Loucy (cell line): Measurements from ENCODE around the gene CLASP1.

Source experiments
- H2AFZ ChIP-seq: fragments of 200-600 bp; sonication (generic); 2 replicates; pipeline ENCODE4 v1.6.0; 2016; ENCODE audit warnings: antibody characterized with exemption, mild to moderate bottlenecking, low read length, moderate library complexity
- H3F3A ChIP-seq: fragments of 200-600 bp; 2 replicates; pipeline ENCODE4 v1.6.0; 2016; ENCODE audit warnings: antibody characterized with exemption, low read depth, mild to moderate bottlenecking
- H3K27me3 ChIP-seq: fragments of 200-600 bp; sonication (generic); 2 replicates; pipeline ENCODE4 v1.6.1; 2014; ENCODE audit warnings: low read length, mild to moderate bottlenecking; ENCODE audit not compliant: insufficient read depth, poor library complexity, severe bottlenecking
- H3K36me3 ChIP-seq: fragments of 200-600 bp; sonication (generic); 2 replicates; pipeline ENCODE4 v1.6.1; 2016; ENCODE audit warnings: low read length; ENCODE audit not compliant: insufficient read depth
- H3K4me1 ChIP-seq: fragments of 200-600 bp; sonication (generic); 2 replicates; pipeline ENCODE4 v1.5.1; 2014; ENCODE audit warnings: low read length, mild to moderate bottlenecking; ENCODE audit not compliant: insufficient read depth, poor library complexity, severe bottlenecking
- H3K4me2 ChIP-seq: fragments of 200-600 bp; sonication (generic); 2 replicates; pipeline ENCODE4 v1.6.0; 2014; ENCODE audit warnings: antibody characterized with exemption, low read length, low read depth, mild to moderate bottlenecking; ENCODE audit not compliant: poor library complexity, severe bottlenecking
- H3K4me3 ChIP-seq: fragments of 200-600 bp; sonication (generic); 2 replicates; pipeline ENCODE4 v1.5.1; 2014; ENCODE audit warnings: low read length, mild to moderate bottlenecking, mixed read lengths; ENCODE audit not compliant: poor library complexity, severe bottlenecking
- H3K79me2 ChIP-seq: fragments of 200-600 bp; sonication (generic); 2 replicates; pipeline ENCODE4 v1.6.1; 2014; ENCODE audit warnings: low read length; ENCODE audit not compliant: insufficient read depth
- H3K9ac ChIP-seq: fragments of 200-600 bp; sonication (generic); 2 replicates; pipeline ENCODE4 v1.6.0; 2014; ENCODE audit warnings: mild to moderate bottlenecking, low read depth, low read length, moderate library complexity; ENCODE audit not compliant: poor library complexity, severe bottlenecking
- H3K9me2 ChIP-seq: fragments of 200-600 bp; sonication (generic); replicated peaks from 2 replicates; pipeline ENCODE4 v1.6.1; 2016; ENCODE audit warnings: low read depth, low read length, mixed read lengths
- H3K9me3 ChIP-seq: fragments of 200-600 bp; sonication (generic); 2 replicates; pipeline ENCODE4 v1.6.1; 2014; ENCODE audit warnings: mild to moderate bottlenecking, antibody characterized with exemption, low read length, low read depth; ENCODE audit not compliant: insufficient read depth
- H4K20me1 ChIP-seq: fragments of 200-600 bp; sonication (generic); 2 replicates; pipeline ENCODE4 v1.6.0; 2014; ENCODE audit warnings: antibody characterized with exemption, low read length, mild to moderate bottlenecking; ENCODE audit not compliant: insufficient read depth, poor library complexity, severe bottlenecking
- CTCF ChIP-seq: fragments of 200-600 bp; sonication (generic); conservative IDR thresholded peaks from 2 replicates; pipeline ENCODE4 v1.5.1; 2014; ENCODE audit warnings: mild to moderate bottlenecking, antibody characterized with exemption, low read length
- EZH2phosphoT487 ChIP-seq: fragments of 200-600 bp; IDR thresholded peaks from 2 replicates; pipeline ENCODE4 v1.6.1; 2018; ENCODE audit warnings: antibody characterized with exemption, mild to moderate bottlenecking, moderate library complexity, borderline replicate concordance

Gene CLASP1

GRCh38 chr2:121539750-121540469 lies 109.4 kb downstream of the CLASP1 start:
- Histone ChIP-seq H4K20me1 (peaks cover 35% of the 10 kb centered on the region), H3K4me2 (no peak overlapping the region), H3K9me3 (no peaks in the 10 kb centered on the region), H3K9ac (no peak overlapping the region), H3K9me2 (no peaks in the 10 kb centered on the region), H3K79me2 (peaks cover 94% of the 10 kb centered on the region), H3K4me1 (no peaks in the 10 kb centered on the region), H3K4me3 (no peak overlapping the region), H3K27me3 (no peaks in the 10 kb centered on the region), H3K36me3 (no peaks in the 10 kb centered on the region), H2AFZ (no peak overlapping the region), H3F3A (no peaks in the 10 kb centered on the region)
- TF ChIP-seq EZH2phosphoT487 = no peak
- TF ChIP-seq CTCF = no peak

- Histone ChIP-seq H3K36me3 (no peaks in the 10 kb centered on the region; the same call in 1 of the 2 replicates), H3K4me1 (peaks cover 15% of the 10 kb centered on the region), H3K27me3 (no peaks in the 10 kb centered on the region), H3K9me3 (no peaks in the 10 kb centered on the region), H3K4me2 (no peak overlapping the region), H2AFZ (no peak overlapping the region), H3K4me3 (no peak overlapping the region), H3K9me2 (no peaks in the 10 kb centered on the region), H3K9ac (no peak overlapping the region), H3K79me2 (peaks cover 93% of the 10 kb centered on the region), H4K20me1 (peaks cover 36% of the 10 kb centered on the region), H3F3A (peaks cover 5% of the 10 kb centered on the region; the same call in 1 of the 2 replicates)
- TF ChIP-seq EZH2phosphoT487 = no peak
- TF ChIP-seq CTCF = no peak
Observed at GRCh38 chr2:121536850-121537557, 112.3 kb downstream of the CLASP1 start.

GRCh38 chr2:121536347-121536746 lies 112.9 kb downstream of the CLASP1 start:
- H3F3A ChIP-seq = peaks cover 8% of the 10 kb centered on the region; the same call in 1 of the 2 replicates
- no peak for TF ChIP-seq CTCF
- no peak for TF ChIP-seq EZH2phosphoT487
- no peak overlapping the region for H3K9ac ChIP-seq
- H3K9me2 ChIP-seq = no peaks in the 10 kb centered on the region
- peaks cover 19% of the 10 kb centered on the region for H3K4me1 ChIP-seq
- peaks cover 32% of the 10 kb centered on the region for H4K20me1 ChIP-seq
- no peaks in the 10 kb centered on the region for H3K9me3 ChIP-seq
- no peak overlapping the region for H2AFZ ChIP-seq
- peaks cover 92% of the 10 kb centered on the region for H3K79me2 ChIP-seq
- no peak overlapping the region for H3K4me2 ChIP-seq
- no peaks in the 10 kb centered on the region for H3K27me3 ChIP-seq
- H3K36me3 ChIP-seq = no peaks in the 10 kb centered on the region; the same call in 1 of the 2 replicates
- no peak overlapping the region for H3K4me3 ChIP-seq
